ENCODE measurements around the gene SYCE1L.
"Not testable (repeated sequence)": the region's sequence is repeated elsewhere in the genome, so short reads cannot be mapped to it uniquely, and the experiment has no call there.

The SYCE1L gene

DNA sequence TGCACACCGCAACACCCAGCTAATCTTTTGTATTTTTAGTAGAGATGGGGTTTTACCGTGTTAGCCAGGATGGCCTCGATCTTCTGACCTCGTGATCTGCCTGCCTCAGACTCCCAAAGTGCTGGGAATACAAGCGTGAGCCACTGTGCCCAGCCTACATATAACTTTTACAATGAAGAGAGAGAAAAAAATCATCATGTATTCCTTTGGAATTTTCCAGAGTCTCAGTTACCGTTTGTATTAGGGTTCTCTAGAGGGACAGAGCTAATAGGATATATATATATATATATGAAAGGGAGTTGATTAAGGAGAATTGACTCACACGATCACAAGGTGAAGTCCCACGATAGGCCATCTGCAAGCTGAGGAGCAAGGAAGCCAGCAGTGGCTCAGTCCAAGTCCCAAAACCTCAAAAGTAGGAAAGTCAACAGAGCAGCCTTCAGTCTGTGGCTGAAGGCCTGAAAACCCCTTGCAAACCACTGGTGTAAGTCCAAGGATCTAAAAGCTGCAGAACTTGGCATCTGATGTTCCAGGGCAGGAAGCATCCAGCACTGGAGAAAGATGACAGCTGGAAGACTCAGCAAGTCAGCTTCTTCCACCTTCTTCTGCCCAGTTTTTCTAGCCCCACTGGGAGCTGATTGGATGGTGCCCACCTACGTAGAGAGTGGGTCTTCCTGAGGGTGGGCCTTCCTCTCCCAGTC lies 33.5 kb upstream of the SYCE1L start:
- H2AK5ac ChIP-seq (ENCODE audit: low read length, severe bottlenecking); H3K18ac ChIP-seq (ENCODE audit: low read depth in 1 of 2, low read length in 2 of 2); DNase-seq; H2AFZ ChIP-seq (ENCODE audit: low read depth, low read length); H3K4me3 ChIP-seq (ENCODE audit: insufficient read depth in 1 of 2, low read depth in 1 of 2, low read length in 2 of 2); H3K79me1 ChIP-seq (replicated peaks; ENCODE audit: low read length, poor library complexity, severe bottlenecking); H3K9me3 ChIP-seq (ENCODE audit: control insufficient read depth, low read length); H4K91ac ChIP-seq (ENCODE audit: low read length); H3K4me1 ChIP-seq (ENCODE audit: control insufficient read depth, insufficient read depth, low read depth, low read length); H3K23ac ChIP-seq (ENCODE audit: low read length in 2 of 2); H2BK5ac ChIP-seq (ENCODE audit: low read depth, low read length, poor library complexity, severe bottlenecking); H3K27me3 ChIP-seq (ENCODE audit: control insufficient read depth in 1 of 2, insufficient read depth in 1 of 2, low read length in 2 of 2); H2BK120ac ChIP-seq (ENCODE audit: low read depth, low read length); H2BK12ac ChIP-seq (ENCODE audit: low read length in 2 of 2); H3K36me3 ChIP-seq (ENCODE audit: control insufficient read depth in 1 of 2, insufficient read depth in 2 of 2, low read depth in 1 of 2, low read length in 2 of 2); H3K14ac ChIP-seq (ENCODE audit: low read length in 2 of 2); H3K9ac ChIP-seq (ENCODE audit: low read length); H3K27ac ChIP-seq (ENCODE audit: low read length, poor library complexity, severe bottlenecking); H4K8ac ChIP-seq (ENCODE audit: low read length); H2BK15ac ChIP-seq (ENCODE audit: low read depth, poor library complexity, severe bottlenecking); H3K4me2 ChIP-seq (ENCODE audit: low read length, poor library complexity, severe bottlenecking); H3K4ac ChIP-seq (ENCODE audit: low read depth in 1 of 2, low read length in 2 of 2): not testable (repeated sequence)
- WGBS, result 90% methylated on average over 8 of the region's 9 CpGs

DNA sequence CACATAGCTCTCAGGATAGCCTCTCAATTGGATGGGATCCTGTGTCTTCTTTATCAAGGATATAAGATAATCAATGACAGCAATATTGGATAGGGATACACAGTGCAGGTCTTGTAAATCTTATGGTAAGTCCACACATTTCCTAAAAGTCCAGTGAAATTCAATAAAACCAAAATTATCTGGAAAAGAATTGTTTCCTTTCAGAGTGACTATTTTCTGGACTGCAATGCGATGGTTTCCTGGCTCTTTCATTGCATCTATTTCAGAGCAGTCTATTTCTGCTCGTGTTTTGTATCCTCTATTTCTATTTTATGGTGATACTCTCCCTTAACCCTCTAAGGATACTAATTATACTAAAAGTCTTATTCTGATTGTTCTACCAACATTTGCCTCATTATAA lies 32.5 kb upstream of the SYCE1L start:
- H3K27ac ChIP-seq (ENCODE audit: low read length, poor library complexity, severe bottlenecking), result no peak overlapping the region
- no peak overlapping the region for H3K18ac ChIP-seq (ENCODE audit: low read depth in 1 of 2, low read length in 2 of 2)
- no peaks in the 10 kb centered on the region for H3K9me3 ChIP-seq (ENCODE audit: control insufficient read depth, low read length)
- no peak overlapping the region for H4K91ac ChIP-seq (ENCODE audit: low read length)
- H2BK15ac ChIP-seq (ENCODE audit: low read depth, poor library complexity, severe bottlenecking), result no peak overlapping the region
- no peak overlapping the region for H3K4me2 ChIP-seq (ENCODE audit: low read length, poor library complexity, severe bottlenecking)
- H3K4me3 ChIP-seq (ENCODE audit: insufficient read depth in 1 of 2, low read depth in 1 of 2, low read length in 2 of 2), result no peak overlapping the region
- no peak overlapping the region for H3K14ac ChIP-seq (ENCODE audit: low read length in 2 of 2)
- no peak overlapping the region for H3K23ac ChIP-seq (ENCODE audit: low read length in 2 of 2)
- H3K27me3 ChIP-seq (ENCODE audit: control insufficient read depth in 1 of 2, insufficient read depth in 1 of 2, low read length in 2 of 2), result peaks cover 0 to 7% of the 10 kb centered on the region in 2 experiments
- no peaks in the 10 kb centered on the region for H3K79me1 ChIP-seq (replicated peaks; ENCODE audit: low read length, poor library complexity, severe bottlenecking)
- no peak for DNase-seq
- H2BK5ac ChIP-seq (ENCODE audit: low read depth, low read length, poor library complexity, severe bottlenecking), result no peak overlapping the region
- no peak overlapping the region for H2AFZ ChIP-seq (ENCODE audit: low read depth, low read length)
- H4K8ac ChIP-seq (ENCODE audit: low read length), result no peak overlapping the region
- no peak overlapping the region for H2BK120ac ChIP-seq (ENCODE audit: low read depth, low read length)
- H2AK5ac ChIP-seq (ENCODE audit: low read length, severe bottlenecking), result no peak overlapping the region
- H3K4ac ChIP-seq (ENCODE audit: low read depth in 1 of 2, low read length in 2 of 2), result no peak overlapping the region
- H3K4me1 ChIP-seq (ENCODE audit: control insufficient read depth, insufficient read depth, low read depth, low read length), result no peaks in the 10 kb centered on the region
- no peak overlapping the region for H3K9ac ChIP-seq (ENCODE audit: low read length)
- no peaks in the 10 kb centered on the region for H3K36me3 ChIP-seq (ENCODE audit: control insufficient read depth in 1 of 2, insufficient read depth in 2 of 2, low read depth in 1 of 2, low read length in 2 of 2)
- WGBS, result 81% methylated on average over 2 of the region's 2 CpGs
- no peak overlapping the region for H2BK12ac ChIP-seq (ENCODE audit: low read length in 2 of 2)

DNA sequence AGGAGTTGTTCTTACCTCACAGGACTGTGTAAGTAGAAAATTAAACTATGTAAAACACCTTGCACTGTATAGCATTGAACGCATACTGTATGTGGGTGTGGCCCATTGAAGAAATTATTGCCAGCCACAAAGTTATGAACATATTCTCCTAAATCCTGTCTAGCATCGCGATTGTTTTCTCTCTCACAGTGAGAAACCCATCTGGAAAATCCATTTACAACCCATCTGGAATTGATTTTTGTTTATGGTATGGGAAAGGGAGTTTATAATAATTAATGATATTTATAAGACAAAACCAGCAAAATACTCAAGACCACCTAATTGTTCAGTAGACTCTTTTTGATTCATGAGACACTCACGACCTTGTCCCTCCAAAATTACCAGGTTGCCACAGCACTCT lies 30.3 kb upstream of the SYCE1L start:
- Histone ChIP-seq H3K4me2 (ENCODE audit: low read length, poor library complexity, severe bottlenecking) (no peak overlapping the region), H3K27me3 (ENCODE audit: control insufficient read depth in 1 of 2, insufficient read depth in 1 of 2, low read length in 2 of 2) (peaks cover 0 to 8% of the 10 kb centered on the region in 2 experiments), H3K36me3 (ENCODE audit: control insufficient read depth in 1 of 2, insufficient read depth in 2 of 2, low read depth in 1 of 2, low read length in 2 of 2) (no peaks in the 10 kb centered on the region), H2BK120ac (ENCODE audit: low read depth, low read length) (no peak overlapping the region), H3K9me3 (ENCODE audit: control insufficient read depth, low read length) (no peaks in the 10 kb centered on the region), H2AK5ac (ENCODE audit: low read length, severe bottlenecking) (no peak overlapping the region), H4K8ac (ENCODE audit: low read length) (no peak overlapping the region), H3K4me1 (ENCODE audit: control insufficient read depth, insufficient read depth, low read depth, low read length) (no peaks in the 10 kb centered on the region), H3K18ac (ENCODE audit: low read depth in 1 of 2, low read length in 2 of 2) (no peak overlapping the region), H3K9ac (ENCODE audit: low read length) (no peak overlapping the region), H3K27ac (ENCODE audit: low read length, poor library complexity, severe bottlenecking) (no peak overlapping the region), H3K4me3 (ENCODE audit: insufficient read depth in 1 of 2, low read depth in 1 of 2, low read length in 2 of 2) (no peak overlapping the region), H3K79me1 (replicated peaks; ENCODE audit: low read length, poor library complexity, severe bottlenecking) (no peaks in the 10 kb centered on the region), H3K4ac (ENCODE audit: low read depth in 1 of 2, low read length in 2 of 2) (no peak overlapping the region), H2BK15ac (ENCODE audit: low read depth, poor library complexity, severe bottlenecking) (no peak overlapping the region), H2BK12ac (ENCODE audit: low read length in 2 of 2) (no peak overlapping the region), H2BK5ac (ENCODE audit: low read depth, low read length, poor library complexity, severe bottlenecking) (no peak overlapping the region), H4K91ac (ENCODE audit: low read length) (no peak overlapping the region), H3K14ac (ENCODE audit: low read length in 2 of 2) (no peak overlapping the region), H3K23ac (ENCODE audit: low read length in 2 of 2) (no peak overlapping the region), H2AFZ (ENCODE audit: low read depth, low read length) (no peak overlapping the region)
- WGBS, result 74% methylated on average over 2 of the region's 4 CpGs
- no peak for DNase-seq

DNA sequence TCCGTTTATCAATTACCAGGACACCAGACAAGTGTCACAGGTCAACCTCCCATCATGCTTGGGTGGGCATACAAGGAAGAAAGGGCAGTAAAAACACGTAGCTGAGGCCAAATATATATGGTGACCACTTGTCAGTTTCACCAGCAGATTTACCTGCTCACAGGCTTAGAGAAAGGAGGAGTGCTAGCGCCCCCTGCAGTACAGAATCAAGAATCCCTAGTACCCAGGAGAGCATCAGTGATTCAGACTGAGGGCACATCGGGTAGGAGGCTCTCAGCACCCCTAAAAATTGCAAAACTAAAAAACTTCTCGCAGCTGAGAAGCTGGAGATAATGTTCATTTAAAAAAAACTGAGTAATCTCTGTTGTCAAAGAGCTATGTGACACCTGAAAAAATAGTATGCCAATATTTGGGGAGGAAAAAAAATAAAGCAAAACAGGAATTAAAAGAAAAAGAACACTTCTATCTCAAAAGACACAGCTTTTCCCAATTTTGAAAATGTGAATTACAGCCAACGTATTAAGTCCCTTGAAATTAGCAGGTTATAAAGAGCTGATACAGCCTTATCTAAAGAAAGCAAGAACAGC lies 29.5 kb upstream of the SYCE1L start:
- Histone ChIP-seq H3K9me3 (ENCODE audit: control insufficient read depth, low read length) (no peaks in the 10 kb centered on the region), H3K4me2 (ENCODE audit: low read length, poor library complexity, severe bottlenecking) (no peak overlapping the region), H3K4me3 (ENCODE audit: insufficient read depth in 1 of 2, low read depth in 1 of 2, low read length in 2 of 2) (no peak overlapping the region), H3K36me3 (ENCODE audit: control insufficient read depth in 1 of 2, insufficient read depth in 2 of 2, low read depth in 1 of 2, low read length in 2 of 2) (no peaks in the 10 kb centered on the region), H3K18ac (ENCODE audit: low read depth in 1 of 2, low read length in 2 of 2) (no peak overlapping the region), H2BK120ac (ENCODE audit: low read depth, low read length) (no peak overlapping the region), H2BK12ac (ENCODE audit: low read length in 2 of 2) (no peak overlapping the region), H3K4me1 (ENCODE audit: control insufficient read depth, insufficient read depth, low read depth, low read length) (no peaks in the 10 kb centered on the region), H2AK5ac (ENCODE audit: low read length, severe bottlenecking) (no peak overlapping the region), H3K9ac (ENCODE audit: low read length) (no peak overlapping the region), H3K27ac (ENCODE audit: low read length, poor library complexity, severe bottlenecking) (no peak overlapping the region), H3K4ac (ENCODE audit: low read depth in 1 of 2, low read length in 2 of 2) (no peak overlapping the region), H4K91ac (ENCODE audit: low read length) (no peak overlapping the region), H3K23ac (ENCODE audit: low read length in 2 of 2) (no peak overlapping the region), H3K79me1 (replicated peaks; ENCODE audit: low read length, poor library complexity, severe bottlenecking) (no peaks in the 10 kb centered on the region), H2BK5ac (ENCODE audit: low read depth, low read length, poor library complexity, severe bottlenecking) (no peak overlapping the region), H3K27me3 (ENCODE audit: control insufficient read depth in 1 of 2, insufficient read depth in 1 of 2, low read length in 2 of 2) (peaks cover 0 to 15% of the 10 kb centered on the region in 2 experiments), H4K8ac (ENCODE audit: low read length) (no peak overlapping the region), H2BK15ac (ENCODE audit: low read depth, poor library complexity, severe bottlenecking) (no peak overlapping the region), H3K14ac (ENCODE audit: low read length in 2 of 2) (no peak overlapping the region), H2AFZ (ENCODE audit: low read depth, low read length) (no peak overlapping the region)
- WGBS, result 1% methylated on average over 4 of the region's 6 CpGs
- DNase-seq, result peak; percentile 44

Measured in mesenchymal stem cell (in vitro differentiated cells and primary cell).